Stomach (tissue), 19 donors: Measurements from ENCODE around the gene TAF1. TPM values are rescaled to one million over a fixed set of nuclear protein-coding genes. Genes with fewer than 3 reads are reported as not detected.
"Not testable (repeated sequence)": the region's sequence is repeated elsewhere in the genome, so short reads cannot be mapped to it uniquely, and the experiment has no call there.

Experiments used
- DNase-seq, 2 donors: peaks; one replicate each; pipeline versions ENCODE4 v3.0.0 to v3.0.0-alpha.2; 2013 to 2019
- H3K27ac ChIP-seq, 5 donors: fragments of 200-600 bp in 4 of 5; sonication (generic) in 4 of 5; one replicate each; pipeline ENCODE4 v1.5.1; 2013 to 2019; ENCODE audit warnings: mild to moderate bottlenecking in 1 of 5, moderate library complexity in 1 of 5
- H3K27me3 ChIP-seq, 3 donors: fragments of 200-600 bp; sonication (generic); one replicate each; pipeline ENCODE4 v1.5.1; 2017 to 2019; ENCODE audit warnings: mixed run types in 1 of 3
- H3K36me3 ChIP-seq, 4 donors: fragments of 200-600 bp; sonication (generic); 1 replicate in 3 of 4; 2 replicates in 1 of 4; pipeline ENCODE4 v1.5.1; 2016 to 2019
- H3K4me1 ChIP-seq, 4 donors: fragments of 200-600 bp; sonication (generic); one replicate each; pipeline ENCODE4 v1.5.1; 2016 to 2019
- H3K4me3 ChIP-seq, 4 donors: fragments of 200-600 bp; sonication (generic) in 3 of 4; one replicate each; pipeline ENCODE4 v1.5.1; 2016 to 2019; ENCODE audit warnings: mild to moderate bottlenecking in 1 of 4
- H3K9me3 ChIP-seq, 4 donors: fragments of 200-600 bp; sonication (generic); one replicate each; pipeline ENCODE4 v1.5.1; 2016 to 2019
- CTCF ChIP-seq, 7 experiments: fragments of 450-650 bp in 4 of 7; fragments of 200-600 bp in 3 of 7; sonication (generic) in 3 of 7; IDR thresholded peaks; one replicate each; pipeline ENCODE4 v1.5.1; 2016 to 2019; ENCODE audit warnings: antibody characterized with exemption in 7 of 7, control low read depth in 2 of 7, mild to moderate bottlenecking in 1 of 7
- EP300 ChIP-seq: sonication (generic); formaldehyde crosslinking; IDR thresholded peaks from one replicate; pipeline ENCODE4 v1.6.1; 2017; ENCODE audit warnings: antibody characterized with exemption
- POLR2A ChIP-seq, 4 donors: fragments of 450-650 bp; IDR thresholded peaks; one replicate each; pipeline ENCODE4 v1.6.1; 2016; ENCODE audit warnings: antibody characterized with exemption in 4 of 4, control low read depth in 2 of 4, mild to moderate bottlenecking in 1 of 4, moderate library complexity in 1 of 4
- POLR2AphosphoS5 ChIP-seq, 3 donors: sonication (generic); formaldehyde crosslinking; IDR thresholded peaks; one replicate each; pipeline ENCODE4 v1.6.1; 2016; ENCODE audit warnings: antibody characterized with exemption in 3 of 3
- WGBS, 5 donors: extraction: QIAGEN DNeasy Blood & Tissue Kit in 3 of 5; methylation state at CpG; one replicate each; pipeline versions ENCODE4 v1.1.5 to v1.1.7; 2013 to 2018; 5-methylcytosine and 5-hydroxymethylcytosine counted together
- intact Hi-C: fragments of 100-400 bp; cut with DNase I; formaldehyde crosslinking; loops from one replicate; pipeline ENCODE4 v1.15.1; 2023; ENCODE audit warnings: low total_unique reads
- long read RNA-seq, 10 donors: transcript quantifications; one replicate each; lab custom pipeline, GENCODE V29; 2026
- polyA plus RNA-seq, 3 donors: library from polyadenylated mRNA; stranded (reverse); fragments of 200-250 nt; gene quantifications; one replicate each; pipeline ENCODE4 v1.2.3, GENCODE V29; 2013
- total RNA-seq, 5 donors: library from RNA; depleted of rRNA; stranded (reverse); fragments of >200 nt; gene quantifications; one replicate each; pipeline versions ENCODE4 v1.1.0 to v1.2.3, GENCODE V29; 2014 to 2016
- donor health status: healthy with polysubstance abuse.
- donor health status: Bipolar disorder and iron deficiency.
- donor health status: healthy.

The TAF1 gene
- total RNA-seq (100 to 1,000 TPM in 1 of 5 donors, 10 to 100 TPM in 4; 30.9 to 118 (median 62.9) TPM), polyA plus RNA-seq (10 to 100 TPM in 1 of 3 donors, 1 to 10 TPM in 2; 5.8 to 16.8 (median 6.6) TPM)
- long read RNA-seq, donor 1, partial matches to known transcripts: 0 of 1 reads
- long read RNA-seq, donor 1, other reads (novel, unspliced or antisense): 0 of 1 reads
- long read RNA-seq, donor 2, partial matches to known transcripts: 5 of 5 reads
- long read RNA-seq, donor 2, other reads (novel, unspliced or antisense): 0 of 5 reads
- long read RNA-seq, donor 3: 0 reads
- long read RNA-seq, donor 4: 0 reads
- long read RNA-seq, donor 5: 0 reads
- long read RNA-seq, donor 6, partial matches to known transcripts: 52 of 55 reads
- long read RNA-seq, donor 6, other reads (novel, unspliced or antisense): 0 of 55 reads
- long read RNA-seq, donor 7, partial matches to known transcripts: 6 of 6 reads
- long read RNA-seq, donor 7, other reads (novel, unspliced or antisense): 0 of 6 reads
- long read RNA-seq, donor 8, partial matches to known transcripts: 0 of 2 reads
- long read RNA-seq, donor 8, other reads (novel, unspliced or antisense): 0 of 2 reads
- long read RNA-seq, donor 9: 0 reads
- long read RNA-seq, donor 10: 0 reads

DNA sequence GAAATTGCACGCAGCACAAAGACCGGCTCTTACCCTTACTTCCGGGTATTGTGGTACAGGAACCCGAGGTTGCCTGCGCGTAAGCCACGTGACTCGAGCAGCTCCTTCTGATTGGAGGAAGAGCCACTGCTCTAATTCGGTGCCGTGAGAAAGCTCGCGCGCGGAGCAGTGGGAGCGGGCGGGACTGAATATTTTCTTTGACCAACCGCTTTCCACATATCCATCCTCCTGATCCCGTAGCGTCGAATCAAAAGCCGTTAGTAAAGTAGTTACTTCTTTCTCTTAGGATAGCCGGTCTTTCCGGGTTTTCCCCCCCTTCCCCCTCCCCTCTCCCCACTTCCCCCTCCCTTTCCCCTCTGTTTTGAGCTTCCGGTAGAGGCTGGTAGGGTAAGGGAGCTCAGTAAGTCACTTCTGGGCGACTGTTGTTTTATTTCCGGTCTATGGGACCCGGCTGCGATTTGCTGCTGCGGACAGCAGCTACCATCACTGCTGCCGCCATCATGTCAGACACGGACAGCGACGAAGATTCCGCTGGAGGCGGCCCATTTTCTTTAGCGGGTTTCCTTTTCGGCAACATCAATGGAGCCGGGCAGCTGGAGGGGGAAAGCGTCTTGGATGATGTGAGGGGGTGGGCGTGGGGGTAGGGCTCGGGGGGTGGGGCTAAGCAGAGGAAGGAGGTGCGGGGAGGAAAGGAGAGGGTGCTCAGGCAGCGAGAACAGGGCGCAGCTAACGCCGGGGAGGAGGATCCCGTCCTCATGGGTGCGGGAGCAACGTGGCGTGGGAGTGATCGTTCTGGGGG lies at the start of gene TAF1:
TSS of gene TAF1 (plus strand) at position 483 of the 799 bp plus-strand sequence. CDS start at position 501, 18 bp downstream.
- peak within 1 kb of the TSS; percentile 86 to 93 (median 89) for H3K27ac ChIP-seq
- DNase-seq: peak; percentile 94 to 98
- intact Hi-C loops: no loop called here
- H3K4me1 ChIP-seq: peaks cover 5 to 22% (median 15%) of the 10 kb centered on the region in 4 donors
- H3K27me3 ChIP-seq: no peaks in the 10 kb centered on the region
- 0 to 39% (median 7%) methylated on average over 44 to 50 of the region's 51 CpGs for WGBS, 5 donors
- peaks cover 0 to 6% (median 0%) of the 10 kb centered on the region in 4 donors for H3K9me3 ChIP-seq
- TF ChIP-seq EP300 (no peak), CTCF (IDR thresholded peaks at IDR 0.05) (peak in 1 of 7 experiments; percentile 0), POLR2A (IDR thresholded peaks at IDR 0.05) (peak in 1 of 4 donors; percentile 74), POLR2AphosphoS5 (IDR thresholded peaks at IDR 0.05) (peak; percentile 77 to 97 (median 96))
- H3K36me3 ChIP-seq: peaks cover 0 to 21% (median 12%) of the 10 kb centered on the region in 4 donors
- H3K4me3 ChIP-seq: peak within 1 kb of the TSS; percentile 58 to 79 (median 65)

- WGBS, 5 donors: 29 to 57% methylated on average over 1 of the region's 1 CpG; no CpG with 5 or more reads in 3 of the 5 donors
- H3K4me1 ChIP-seq, intact Hi-C loops, H3K27me3 ChIP-seq, H3K4me3 ChIP-seq, H3K36me3 ChIP-seq, H3K27ac ChIP-seq, DNase-seq, H3K9me3 ChIP-seq: not testable (repeated sequence)
These were observed 49.2 kb upstream of the TAF1 start for GRCh38 chrX:71316959-71317358.

DNA sequence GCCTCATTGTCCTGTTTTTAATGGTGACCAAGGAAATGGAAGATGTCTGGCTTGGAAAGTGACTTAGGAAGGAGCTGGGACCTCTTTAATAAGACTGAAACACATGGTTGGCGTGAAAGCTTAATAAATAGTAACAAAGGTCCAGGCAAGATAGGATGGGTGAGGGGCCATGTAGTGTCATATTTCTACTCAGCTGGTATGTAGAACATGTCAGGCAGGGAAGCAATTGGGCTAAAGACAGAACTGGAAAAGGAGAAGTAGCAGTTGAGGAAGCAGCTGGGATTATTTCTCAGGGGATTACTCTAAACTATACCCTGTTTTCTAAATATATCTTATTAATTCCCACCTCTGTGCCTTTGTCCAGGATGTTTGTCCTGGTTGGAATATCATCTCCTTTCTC lies 46.0 kb upstream of the TAF1 start:
- Histone ChIP-seq H3K4me1 (no peaks in the 10 kb centered on the region), H3K27ac (no peak overlapping the region), H3K9me3 (no peaks in the 10 kb centered on the region), H3K36me3 (no peaks in the 10 kb centered on the region), H3K27me3 (no peaks in the 10 kb centered on the region), H3K4me3 (no peak overlapping the region)
- intact Hi-C loops: no loop called here
- TF ChIP-seq EP300 (no peak), CTCF (IDR thresholded peaks at IDR 0.05) (no peak), POLR2A (IDR thresholded peaks at IDR 0.05) (no peak), POLR2AphosphoS5 (IDR thresholded peaks at IDR 0.05) (no peak)
- no peak for DNase-seq
- whole genome bisulfite sequencing, 5 donors: 77 to 100% (median 93%) methylated on average over 1 of the region's 1 CpG

DNA sequence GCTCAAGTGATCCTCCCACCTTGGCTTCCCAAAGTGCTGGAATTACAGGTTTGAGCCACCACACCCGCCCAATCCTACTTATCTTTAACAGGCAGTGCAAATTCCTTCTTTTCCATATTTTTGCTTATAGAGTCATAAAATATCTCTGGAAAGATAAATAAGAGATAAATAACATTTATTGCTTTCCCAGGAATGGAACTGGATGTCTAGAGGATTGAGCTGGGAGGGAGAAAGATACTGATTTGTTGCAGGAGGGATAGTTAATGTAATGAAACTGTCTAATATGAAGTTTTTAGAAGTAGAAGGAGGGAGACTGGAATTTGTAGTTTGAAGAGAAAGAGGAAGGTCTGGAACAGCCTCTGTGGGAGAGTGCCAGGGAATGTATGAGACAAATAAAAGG lies 44.4 kb upstream of the TAF1 start:
- H3K27ac ChIP-seq: no peak overlapping the region
- DNase-seq: peak in 1 of 2 donors; percentile 19
- 53 to 100% (median 80%) methylated on average over 1 of the region's 1 CpG for WGBS, 5 donors
- no peak overlapping the region for H3K4me3 ChIP-seq
- H3K4me1 ChIP-seq: no peaks in the 10 kb centered on the region
- peaks cover 0 to 15% (median 9%) of the 10 kb centered on the region in 4 donors for H3K9me3 ChIP-seq
- no peak for TF ChIP-seq EP300
- no peak for TF ChIP-seq CTCF (IDR thresholded peaks at IDR 0.05)
- TF ChIP-seq POLR2A (IDR thresholded peaks at IDR 0.05): no peak
- TF ChIP-seq POLR2AphosphoS5 (IDR thresholded peaks at IDR 0.05): no peak
- H3K27me3 ChIP-seq: no peaks in the 10 kb centered on the region
- intact Hi-C loops: no loop called here
- no peaks in the 10 kb centered on the region for H3K36me3 ChIP-seq

- intact Hi-C loops, H3K27me3 ChIP-seq, H3K27ac ChIP-seq, H3K4me1 ChIP-seq, DNase-seq, H3K36me3 ChIP-seq, H3K4me3 ChIP-seq: not testable (repeated sequence)
- 87 to 99% (median 94%) methylated on average over 8 to 11 of the region's 11 CpGs for WGBS, 5 donors
- H3K9me3 ChIP-seq: peaks cover 0 to 21% (median 12%) of the 10 kb centered on the region in 4 donors
These were observed 41.7 kb upstream of the TAF1 start for GRCh38 chrX:71324452-71324851.
